GM12891 (cell line): ENCODE results near the gene OR10H1.
"Not testable (repeated sequence)": the region's sequence is repeated elsewhere in the genome, so short reads cannot be mapped to it uniquely, and the experiment has no call there.

Experiments
- DNase-seq: peaks from one replicate; pipeline ENCODE4 v3.0.0; 2011; ENCODE audit warnings: low spot score; ENCODE audit not compliant: insufficient read length
- FAIRE-seq: peaks from 2 replicates; lab custom pipeline; 2011; peaks lifted over from hg19 to GRCh38; lab: Jason Lieb, UNC
- PAX5 ChIP-seq: IDR thresholded peaks from 2 replicates; pipeline ENCODE4 v1.6.1; 2011; ENCODE audit warnings: low read length, moderate library complexity, mild to moderate bottlenecking; ENCODE audit not compliant: insufficient read depth, severe bottlenecking
- POLR2A ChIP-seq: IDR thresholded peaks from 2 replicates; pipeline ENCODE4 v1.6.1; 2011; ENCODE audit warnings: low read depth, low read length, control low read depth
- POLR2AphosphoS5 ChIP-seq: IDR thresholded peaks from 2 replicates; pipeline ENCODE4 v1.6.1; 2011; ENCODE audit warnings: low read depth, low read length, control low read depth
- POU2F2 ChIP-seq: IDR thresholded peaks from 2 replicates; pipeline ENCODE4 v1.6.1; 2011; ENCODE audit warnings: low read depth, mild to moderate bottlenecking, control low read depth, low read length, moderate library complexity
- SPI1 ChIP-seq: IDR thresholded peaks from 2 replicates; pipeline ENCODE4 v1.6.1; 2011; ENCODE audit warnings: low read depth, low read length, control low read depth
- TAF1 ChIP-seq: IDR thresholded peaks from 2 replicates; pipeline ENCODE4 v1.6.1; 2011; ENCODE audit warnings: low read depth, low read length, control low read depth

Gene OR10H1

DNA sequence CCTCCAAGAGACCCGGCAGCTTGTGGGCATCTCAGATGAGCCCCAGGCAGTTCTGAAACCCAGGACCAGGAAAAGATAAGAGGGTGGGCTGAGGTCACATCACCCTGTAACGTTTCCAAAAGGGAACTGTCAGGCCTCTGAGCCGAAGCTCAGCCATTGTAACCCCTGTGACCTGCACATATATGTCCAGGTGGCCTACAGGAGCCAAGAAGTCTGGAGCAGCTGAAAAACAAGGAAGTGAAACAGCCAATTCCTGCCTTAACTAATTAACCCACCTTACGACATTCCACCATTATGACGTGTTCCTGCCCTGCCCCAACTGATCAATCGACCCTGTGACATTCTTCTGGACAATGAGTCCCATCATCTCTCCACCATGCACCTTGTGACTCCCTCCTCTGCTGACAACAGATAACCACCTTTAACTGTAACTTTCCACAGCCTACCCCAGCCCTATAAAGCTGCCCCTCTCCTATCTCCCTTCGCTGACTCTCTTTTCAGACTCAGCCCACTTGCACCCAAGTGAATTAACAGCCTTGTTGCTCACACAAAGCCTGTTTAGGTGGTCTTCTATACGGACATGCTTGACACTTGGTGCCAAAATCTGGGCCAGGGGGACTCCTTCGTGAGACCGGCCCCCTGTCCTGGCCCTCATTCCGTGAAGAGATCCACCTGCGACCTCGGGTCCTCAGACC lies 13.3 kb upstream of the OR10H1 start:
- TF ChIP-seq SPI1: 0 out of 2 replicates have a peak, but pooled peaks have one; percentile 32
- FAIRE-seq, DNase-seq: not testable (repeated sequence)

DNA sequence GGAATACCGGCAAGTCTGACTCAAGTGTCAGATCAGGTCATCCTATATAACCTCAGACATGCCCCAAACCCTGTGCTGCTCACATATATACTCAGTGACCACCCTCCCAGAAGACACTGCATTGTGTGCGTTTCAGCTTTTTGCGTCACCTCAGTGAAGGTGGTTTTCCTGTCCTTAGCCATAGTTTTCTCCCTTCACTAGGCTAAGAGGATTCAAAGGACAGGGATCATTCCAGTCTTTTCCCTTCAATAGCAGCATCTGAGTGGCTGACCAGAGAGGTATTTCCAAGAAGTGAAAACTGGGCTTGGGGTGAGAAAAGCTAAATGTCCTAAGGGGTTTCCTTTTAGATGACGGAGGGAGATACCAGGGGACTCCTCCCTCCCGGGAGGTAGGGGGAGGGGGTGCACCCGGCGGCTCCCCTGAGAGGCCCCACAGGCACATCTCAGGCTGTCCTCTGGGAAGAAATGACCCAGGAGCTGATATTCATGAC lies 12.7 kb upstream of the OR10H1 start:
- FAIRE-seq (no peak), DNase-seq (no peak)
- TF ChIP-seq TAF1 (no peak), SPI1 (no peak), PAX5 (no peak), POLR2AphosphoS5 (no peak), POLR2A (no peak), POU2F2 (no peak)

DNA sequence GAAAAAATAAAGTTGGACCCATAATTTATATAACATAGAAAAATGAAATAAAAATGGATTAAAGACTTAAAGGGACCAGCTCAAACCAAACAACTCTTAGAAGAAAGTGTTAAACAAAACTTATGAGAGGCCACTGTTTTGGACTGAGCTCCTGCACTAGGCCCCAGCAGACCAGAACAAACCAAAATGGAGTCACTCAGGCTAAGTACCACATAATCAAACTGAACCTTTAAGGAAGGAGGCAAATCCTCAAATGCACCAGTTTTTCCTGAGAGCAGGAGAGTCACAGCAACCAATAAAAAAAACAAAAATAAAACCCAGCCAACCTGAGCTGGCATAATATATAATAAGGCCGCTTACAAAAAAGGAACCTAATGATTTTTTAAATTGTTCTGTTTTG lies 10.3 kb upstream of the OR10H1 start:
- TF ChIP-seq PAX5 (no peak), TAF1 (no peak), SPI1 (no peak), POU2F2 (no peak), POLR2AphosphoS5 (no peak), POLR2A (no peak)
- DNase-seq (no peak), FAIRE-seq (no peak)

DNA sequence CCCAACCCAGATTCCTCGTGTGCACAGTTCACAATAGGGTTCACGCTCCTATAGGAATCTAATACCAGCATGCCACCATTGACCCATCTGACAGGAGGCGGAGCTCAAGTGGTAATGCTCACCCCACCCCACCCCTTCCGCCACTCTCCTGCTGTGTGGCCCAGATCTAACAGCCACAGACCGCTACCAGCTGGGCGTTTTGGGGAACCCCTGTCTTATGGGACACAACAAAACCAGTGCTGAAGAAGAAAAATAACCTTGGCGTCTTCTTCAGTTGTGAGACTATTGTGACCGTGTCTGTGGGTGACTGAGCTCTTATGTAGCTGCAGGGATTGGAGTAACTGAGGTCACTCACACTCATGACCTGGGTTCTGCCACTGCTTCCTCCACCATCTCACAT lies 5.2 kb upstream of the OR10H1 start:
- DNase-seq (no peak), FAIRE-seq (no peak)
- TF ChIP-seq PAX5 (no peak), POLR2AphosphoS5 (no peak), SPI1 (no peak), TAF1 (no peak), POU2F2 (no peak), POLR2A (no peak)

DNA sequence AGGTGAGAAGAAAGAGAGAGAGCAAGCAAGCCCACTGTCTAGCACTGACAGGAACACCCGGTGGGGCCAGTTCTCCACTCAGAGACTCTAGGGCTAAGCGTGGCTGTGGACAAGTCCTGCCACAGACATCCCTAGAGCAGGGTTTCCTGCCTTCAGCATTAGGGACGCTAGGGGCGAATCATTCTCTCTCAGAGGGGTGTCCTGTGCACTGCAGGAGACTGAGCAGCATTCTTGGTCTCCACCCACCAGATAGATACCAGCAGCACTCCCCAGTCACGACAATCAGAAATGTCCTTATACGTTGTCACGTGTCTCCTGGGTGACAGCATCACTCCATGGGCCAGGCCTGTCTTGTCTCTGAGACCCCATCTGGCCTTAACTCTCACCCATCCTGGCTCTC lies 1.5 kb downstream of the OR10H1 start:
- no peak for DNase-seq
- TF ChIP-seq PAX5 (no peak), POLR2AphosphoS5 (no peak), SPI1 (no peak), POLR2A (no peak), TAF1 (no peak), POU2F2 (no peak)
- FAIRE-seq: no peak

DNA sequence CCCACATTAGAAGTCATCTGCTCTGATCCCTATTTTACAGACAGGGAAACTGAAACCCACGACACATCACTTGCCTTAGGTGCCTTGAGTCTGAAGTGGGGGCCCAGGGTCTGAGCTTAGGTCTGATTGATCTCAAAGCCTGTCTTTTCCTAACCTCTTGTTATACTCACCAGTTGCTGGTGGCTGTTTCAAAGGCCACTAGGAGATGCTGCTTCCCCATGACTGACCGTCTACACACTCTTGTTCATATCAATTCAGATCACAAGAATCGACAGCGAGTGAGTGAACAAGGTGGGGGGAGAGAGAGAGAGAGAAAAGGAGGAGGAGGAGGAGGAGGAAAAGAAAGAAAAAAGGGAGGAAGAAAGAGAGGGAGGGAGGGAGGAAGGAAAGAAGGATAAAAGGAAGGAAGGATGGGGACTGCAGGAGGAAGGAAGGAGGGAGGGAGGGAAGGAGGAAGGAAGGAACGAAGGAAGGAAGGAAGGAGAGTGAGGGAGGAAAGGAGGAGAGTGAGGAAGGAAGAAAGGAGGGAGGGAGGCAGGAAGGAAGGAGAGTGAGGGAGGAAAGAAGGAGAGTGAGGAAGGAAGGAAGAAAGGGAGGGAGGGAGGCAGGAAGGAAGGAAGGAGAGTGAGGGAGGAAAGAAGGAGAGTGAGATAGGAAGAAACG lies 3.3 kb downstream of the OR10H1 start:
- FAIRE-seq: no peak
- TF ChIP-seq POLR2A (no peak), SPI1 (no peak), PAX5 (no peak)
- DNase-seq: no peak

DNA sequence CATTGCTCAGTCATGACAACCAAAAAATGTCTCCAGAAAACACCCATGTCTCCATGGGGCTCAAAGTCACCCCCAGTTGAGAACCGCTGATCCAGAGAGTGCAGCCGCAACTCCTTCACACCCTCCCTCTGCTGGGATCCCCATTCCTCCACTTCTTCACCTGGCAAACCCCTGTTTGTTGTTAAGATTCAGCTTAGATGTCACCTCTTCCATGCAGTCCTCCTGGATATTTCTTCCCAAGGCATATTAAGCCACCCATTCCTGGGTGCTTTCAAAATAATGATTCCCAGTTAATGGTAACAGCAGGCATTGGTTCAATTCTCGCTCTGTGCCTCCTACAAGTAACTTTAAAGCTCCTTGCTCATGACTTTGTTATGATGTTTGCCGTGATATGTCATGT lies 4.0 kb downstream of the OR10H1 start:
- no peak for DNase-seq
- FAIRE-seq: no peak
- TF ChIP-seq PAX5: no peak
- no peak for TF ChIP-seq POU2F2
- no peak for TF ChIP-seq SPI1
- TF ChIP-seq POLR2A: no peak
- no peak for TF ChIP-seq TAF1
- TF ChIP-seq POLR2AphosphoS5: no peak

DNA sequence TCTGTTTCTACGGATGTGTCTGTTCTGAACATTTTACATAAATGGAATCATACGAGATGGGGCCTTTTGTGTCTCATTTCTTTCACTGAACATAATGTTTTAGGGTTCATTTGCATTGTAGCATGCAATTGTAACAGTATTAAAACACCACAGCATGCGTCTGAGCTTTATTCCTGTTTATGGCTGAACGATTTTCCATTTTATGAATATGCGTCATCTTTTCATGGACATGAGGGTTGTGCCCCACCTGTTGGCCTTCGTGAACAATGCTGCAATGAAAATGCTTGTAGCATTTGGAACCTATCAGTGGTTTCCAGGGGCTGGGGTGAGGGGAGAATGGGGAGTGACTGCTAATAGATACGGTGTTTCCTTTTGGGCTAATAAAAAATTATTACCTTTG lies 5.1 kb downstream of the OR10H1 start:
- DNase-seq: no peak
- peak; percentile 33 for FAIRE-seq
- TF ChIP-seq POU2F2 (no peak), POLR2A (no peak), PAX5 (no peak), TAF1 (no peak), POLR2AphosphoS5 (no peak)

DNA sequence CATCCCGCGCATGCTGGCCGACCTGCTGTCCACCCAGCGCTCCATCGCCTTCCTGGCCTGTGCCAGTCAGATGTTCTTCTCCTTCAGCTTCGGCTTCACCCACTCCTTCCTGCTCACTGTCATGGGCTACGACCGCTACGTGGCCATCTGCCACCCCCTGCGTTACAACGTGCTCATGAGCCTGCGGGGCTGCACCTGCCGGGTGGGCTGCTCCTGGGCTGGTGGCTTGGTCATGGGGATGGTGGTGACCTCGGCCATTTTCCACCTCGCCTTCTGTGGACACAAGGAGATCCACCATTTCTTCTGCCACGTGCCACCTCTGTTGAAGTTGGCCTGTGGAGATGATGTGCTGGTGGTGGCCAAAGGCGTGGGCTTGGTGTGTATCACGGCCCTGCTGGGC lies 21.2 kb downstream of the OR10H1 start:
- DNase-seq, FAIRE-seq: not testable (repeated sequence)

DNA sequence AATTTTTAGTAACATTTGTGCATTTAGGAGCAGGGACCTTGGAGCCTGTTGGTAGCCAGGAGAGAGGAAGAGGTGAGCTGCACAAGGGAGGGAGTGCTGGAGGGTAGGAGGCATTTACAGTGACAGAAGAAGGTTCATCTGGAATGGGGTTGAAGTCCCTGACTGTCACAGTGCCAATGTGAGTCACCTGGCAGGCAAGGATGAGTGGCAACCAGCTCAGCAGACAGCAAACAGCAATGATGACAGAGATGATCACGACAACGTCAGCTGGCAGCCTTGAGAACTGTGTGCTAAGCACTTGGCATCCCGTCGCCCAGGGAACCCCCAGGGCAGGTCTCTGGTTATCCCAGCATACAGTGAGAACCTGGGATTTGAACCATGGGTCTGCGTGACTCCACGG lies 25.4 kb downstream of the OR10H1 start:
- no peak for TF ChIP-seq TAF1
- TF ChIP-seq POLR2AphosphoS5: no peak
- TF ChIP-seq PAX5: no peak
- no peak for TF ChIP-seq POU2F2
- TF ChIP-seq POLR2A: no peak
- TF ChIP-seq SPI1: no peak
- FAIRE-seq: no peak
- no peak for DNase-seq
